ENCODE measurements around the gene CCDC30.

DNA sequence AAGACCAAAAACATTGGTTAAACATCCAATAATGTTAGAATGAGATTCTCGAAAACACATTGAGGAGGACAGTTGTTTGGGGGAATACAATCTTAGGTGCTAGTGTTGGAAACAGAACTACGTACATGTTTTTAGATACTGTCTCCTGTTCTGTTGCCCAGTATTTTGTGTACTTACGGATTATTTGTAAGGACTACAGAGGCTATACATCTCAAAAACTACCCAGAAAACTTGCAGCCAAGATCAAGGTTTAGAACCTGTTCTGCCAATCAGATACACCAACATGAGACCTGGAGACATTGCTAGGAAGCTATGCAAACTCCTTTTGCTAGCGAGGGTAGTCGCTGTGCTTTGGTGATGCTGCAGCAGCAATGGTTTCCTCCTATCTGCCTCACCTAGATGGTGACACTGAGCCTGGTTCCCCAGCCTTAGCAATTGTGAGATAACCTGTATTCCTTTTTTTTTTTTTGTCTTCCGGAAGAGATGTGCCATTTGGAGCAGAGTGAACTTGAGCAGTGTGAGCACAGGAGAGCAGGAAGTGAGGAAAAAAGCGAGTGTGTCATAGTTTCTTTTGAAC lies 240.9 kb downstream of the CCDC30 start:
- TF ChIP-seq, protein P1, sequence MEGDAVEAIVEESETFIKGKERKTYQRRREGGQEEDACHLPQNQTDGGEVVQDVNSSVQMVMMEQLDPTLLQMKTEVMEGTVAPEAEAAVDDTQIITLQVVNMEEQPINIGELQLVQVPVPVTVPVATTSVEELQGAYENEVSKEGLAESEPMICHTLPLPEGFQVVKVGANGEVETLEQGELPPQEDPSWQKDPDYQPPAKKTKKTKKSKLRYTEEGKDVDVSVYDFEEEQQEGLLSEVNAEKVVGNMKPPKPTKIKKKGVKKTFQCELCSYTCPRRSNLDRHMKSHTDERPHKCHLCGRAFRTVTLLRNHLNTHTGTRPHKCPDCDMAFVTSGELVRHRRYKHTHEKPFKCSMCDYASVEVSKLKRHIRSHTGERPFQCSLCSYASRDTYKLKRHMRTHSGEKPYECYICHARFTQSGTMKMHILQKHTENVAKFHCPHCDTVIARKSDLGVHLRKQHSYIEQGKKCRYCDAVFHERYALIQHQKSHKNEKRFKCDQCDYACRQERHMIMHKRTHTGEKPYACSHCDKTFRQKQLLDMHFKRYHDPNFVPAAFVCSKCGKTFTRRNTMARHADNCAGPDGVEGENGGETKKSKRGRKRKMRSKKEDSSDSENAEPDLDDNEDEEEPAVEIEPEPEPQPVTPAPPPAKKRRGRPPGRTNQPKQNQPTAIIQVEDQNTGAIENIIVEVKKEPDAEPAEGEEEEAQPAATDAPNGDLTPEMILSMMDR (IDR thresholded peaks at IDR 0.05) = no peak
- no peak for TF ChIP-seq POLR2A (IDR thresholded peaks at IDR 0.05)

Data from uterus (tissue), 2 donors.